Vagina (tissue), 2 donors: ENCODE results near the gene NPEPPS.

Experiments
- CTCF ChIP-seq, 3 experiments: fragments of 450-650 bp in 2 of 3; fragments of 200-600 bp in 1 of 3; sonication (generic) in 1 of 3; IDR thresholded peaks; one replicate each; pipeline ENCODE4 v1.5.1; 2017 to 2019; ENCODE audit warnings: antibody characterized with exemption in 3 of 3, mild to moderate bottlenecking in 2 of 3, moderate library complexity in 2 of 3
- POLR2A ChIP-seq, 2 donors: fragments of 450-650 bp; IDR thresholded peaks; one replicate each; pipeline ENCODE4 v1.6.1; 2017; ENCODE audit warnings: antibody characterized with exemption in 2 of 2, mild to moderate bottlenecking in 2 of 2, moderate library complexity in 2 of 2

GRCh38 chr17:47615766-47616424 lies 85.0 kb downstream of the NPEPPS start:
- peak; percentile 66 to 80 (median 78) for TF ChIP-seq CTCF (IDR thresholded peaks at IDR 0.05)
- no peak for TF ChIP-seq POLR2A (IDR thresholded peaks at IDR 0.05)
